ENCODE data around the gene ZBTB37.

DNA sequence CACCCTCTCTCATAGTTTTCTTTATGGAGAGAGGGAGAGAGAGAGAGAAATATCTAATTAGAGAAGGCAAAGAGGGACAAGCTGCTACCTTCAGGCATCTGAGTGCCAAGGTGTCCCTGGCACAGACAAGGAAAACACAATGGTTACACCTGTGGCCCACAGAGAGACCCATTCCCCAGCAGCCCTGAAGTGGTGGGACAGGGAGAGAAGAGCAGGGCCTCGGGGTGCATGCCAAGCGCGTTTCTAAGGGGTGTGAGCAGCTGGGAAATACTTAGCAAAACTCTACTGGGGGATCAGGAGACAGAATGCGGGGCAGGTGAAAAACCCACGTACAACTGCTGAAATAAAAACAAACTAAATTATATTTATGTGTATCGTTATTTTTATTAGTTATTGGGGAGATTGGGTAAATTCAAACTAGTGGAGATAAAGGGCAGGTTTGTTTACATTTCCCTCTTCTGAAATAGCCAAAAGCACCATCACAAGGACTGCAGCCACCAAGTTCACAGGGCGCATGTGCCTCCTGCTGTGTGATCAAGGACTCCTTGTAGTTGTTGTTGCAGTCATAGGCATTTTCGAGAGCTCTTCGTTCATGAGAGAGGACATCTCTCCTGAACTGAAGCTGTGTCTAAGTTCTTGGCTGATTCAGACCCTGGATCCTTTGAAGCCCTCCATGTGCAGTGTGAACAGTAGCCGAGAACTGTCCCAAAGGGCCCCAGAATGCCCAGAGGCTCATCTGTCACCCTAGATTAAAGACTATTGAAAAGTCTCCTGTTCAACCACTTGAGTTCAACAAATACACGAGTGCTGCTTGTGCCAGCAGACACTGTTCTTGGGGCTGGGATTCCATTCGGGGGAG lies 49.7 kb downstream of the ZBTB37 start:
- TF ChIP-seq GATA3 (IDR thresholded peaks at IDR 0.05; ENCODE audit: low read depth, low read length) (no peak), GATA2 (IDR thresholded peaks at IDR 0.05; ENCODE audit: low read depth, low read length) (no peak)
